Lung microvascular endothelial cell (primary cell): ENCODE results near the gene BAD. TPM values are rescaled to one million over a fixed set of nuclear protein-coding genes. Genes with fewer than 3 reads are reported as not detected.

Experiments
- DNase-seq, 2 donors: peaks; one replicate each; pipeline versions ENCODE4 v3.0.0 to v3.0.0-alpha.2; 2010; ENCODE audit warnings: low read depth in 2 of 2
- total RNA-seq: library from RNA; depleted of rRNA; stranded (reverse); fragments of >200 nt; gene quantifications from 2 replicates; pipeline ENCODE4 v1.2.1, GENCODE V29; 2014

The BAD gene
- total RNA-seq, 1 donor from 2014 or later, result 65.9 TPM

- no peak for DNase-seq
Observed at GRCh38 chr11:64232182-64232966, 52.1 kb downstream of the BAD start.

- DNase-seq, result no peak
Observed at GRCh38 chr11:64231546-64231945, 52.9 kb downstream of the BAD start.

- no peak for DNase-seq
Observed at GRCh38 chr11:64230985-64231365, 53.5 kb downstream of the BAD start.

- peak; percentile 88 to 94 for DNase-seq
Observed at GRCh38 chr11:64230171-64230984, 54.1 kb downstream of the BAD start, which contains the start of gene DNAJC4. TSS of gene DNAJC4 (plus strand) at chr11:64230548. CDS start at chr11:64230855, 307 bp downstream.

- DNase-seq, result no peak
Observed at GRCh38 chr11:64229744-64230170, 54.7 kb downstream of the BAD start.

GRCh38 chr11:64229090-64229743, 55.2 kb downstream of the BAD start:
- DNase-seq, result no peak

- DNase-seq, result no peak
Observed at GRCh38 chr11:64227405-64227956, 57.0 kb downstream of the BAD start.

- no peak for DNase-seq
Observed at GRCh38 chr11:64226507-64227051, 57.9 kb downstream of the BAD start.

- DNase-seq, result peak; percentile 78 to 79
Observed at GRCh38 chr11:64225608-64226506, 58.6 kb downstream of the BAD start, which contains the start of the genes NUDT22 and TRPT1. TSS of gene NUDT22 (plus strand) at chr11:64226274. CDS start at chr11:64226653, 379 bp downstream. TSS of gene TRPT1 (minus strand) at chr11:64226186. CDS start at chr11:64225860, 326 bp downstream.

GRCh38 chr11:64224891-64225607, 59.4 kb downstream of the BAD start:
- no peak for DNase-seq

GRCh38 chr11:64224151-64224890, 60.1 kb downstream of the BAD start:
- DNase-seq, result no peak

- no peak for DNase-seq
Observed at GRCh38 chr11:64223001-64223651, 61.3 kb downstream of the BAD start.

- DNase-seq, result no peak
Observed at GRCh38 chr11:64222651-64223000, 61.8 kb downstream of the BAD start.

GRCh38 chr11:64220798-64221197, 63.7 kb downstream of the BAD start:
- DNase-seq, result no peak

- no peak for DNase-seq
Observed at GRCh38 chr11:64220271-64220670, 64.2 kb downstream of the BAD start.
